HEK293 (cell line): ENCODE measurements around the gene HMGA1.

Source experiments
- GLI4 ChIP-seq: fragments of 450-650 bp; formaldehyde crosslinking; IDR thresholded peaks from 2 replicates; pipeline ENCODE4 v1.5.1; 2016; ENCODE audit warnings: missing biosample characterization, missing genetic modification characterization
- YY1 ChIP-seq: fragments of 450-650 bp; formaldehyde crosslinking; IDR thresholded peaks from 2 replicates; pipeline ENCODE4 v1.5.1; 2018; ENCODE audit warnings: missing biosample characterization, missing genetic modification characterization
- ZIC2 ChIP-seq: fragments of 450-650 bp; formaldehyde crosslinking; IDR thresholded peaks from 2 replicates; pipeline ENCODE4 v1.5.1; 2016; ENCODE audit warnings: missing biosample characterization, missing genetic modification characterization
- ZNF138 ChIP-seq: fragments of 450-650 bp; formaldehyde crosslinking; IDR thresholded peaks from 2 replicates; pipeline ENCODE4 v1.5.1; 2016; ENCODE audit warnings: missing biosample characterization, missing genetic modification characterization, borderline replicate concordance
- ZNF157 ChIP-seq: fragments of 450-650 bp; formaldehyde crosslinking; IDR thresholded peaks from 2 replicates; pipeline ENCODE4 v1.5.1; 2016; ENCODE audit warnings: missing biosample characterization, missing genetic modification characterization
- ZNF175 ChIP-seq: fragments of 450-650 bp; formaldehyde crosslinking; IDR thresholded peaks from 2 replicates; pipeline ENCODE4 v1.5.1; 2016; ENCODE audit warnings: missing biosample characterization, missing genetic modification characterization
- TF ChIP-seq, protein P1 (sequence below): fragments of 450-650 bp; formaldehyde crosslinking; IDR thresholded peaks from 2 replicates; pipeline ENCODE4 v1.5.1; 2016; ENCODE audit warnings: missing biosample characterization, missing genetic modification characterization, borderline replicate concordance

DNA sequence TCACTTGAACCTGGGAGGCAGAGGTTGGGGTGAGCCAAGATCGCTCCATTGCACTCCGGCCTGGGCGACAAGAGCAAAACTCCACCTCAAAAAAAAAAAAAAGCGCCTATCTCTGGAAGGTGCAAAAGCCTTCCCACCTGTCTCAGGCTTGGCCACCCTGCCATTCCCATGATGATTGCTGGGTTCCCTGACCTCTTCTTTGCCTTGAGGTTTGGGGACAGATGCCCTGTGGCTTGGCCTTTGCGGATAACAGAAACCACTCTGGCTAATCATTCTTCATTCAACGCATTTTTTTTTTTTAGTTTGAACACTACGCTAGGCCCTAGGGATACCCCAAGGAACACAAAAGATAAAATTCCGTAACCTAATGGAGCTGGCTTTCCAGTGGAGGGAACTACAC lies 6.8 kb upstream of the HMGA1 start:
- TF ChIP-seq, protein P1, sequence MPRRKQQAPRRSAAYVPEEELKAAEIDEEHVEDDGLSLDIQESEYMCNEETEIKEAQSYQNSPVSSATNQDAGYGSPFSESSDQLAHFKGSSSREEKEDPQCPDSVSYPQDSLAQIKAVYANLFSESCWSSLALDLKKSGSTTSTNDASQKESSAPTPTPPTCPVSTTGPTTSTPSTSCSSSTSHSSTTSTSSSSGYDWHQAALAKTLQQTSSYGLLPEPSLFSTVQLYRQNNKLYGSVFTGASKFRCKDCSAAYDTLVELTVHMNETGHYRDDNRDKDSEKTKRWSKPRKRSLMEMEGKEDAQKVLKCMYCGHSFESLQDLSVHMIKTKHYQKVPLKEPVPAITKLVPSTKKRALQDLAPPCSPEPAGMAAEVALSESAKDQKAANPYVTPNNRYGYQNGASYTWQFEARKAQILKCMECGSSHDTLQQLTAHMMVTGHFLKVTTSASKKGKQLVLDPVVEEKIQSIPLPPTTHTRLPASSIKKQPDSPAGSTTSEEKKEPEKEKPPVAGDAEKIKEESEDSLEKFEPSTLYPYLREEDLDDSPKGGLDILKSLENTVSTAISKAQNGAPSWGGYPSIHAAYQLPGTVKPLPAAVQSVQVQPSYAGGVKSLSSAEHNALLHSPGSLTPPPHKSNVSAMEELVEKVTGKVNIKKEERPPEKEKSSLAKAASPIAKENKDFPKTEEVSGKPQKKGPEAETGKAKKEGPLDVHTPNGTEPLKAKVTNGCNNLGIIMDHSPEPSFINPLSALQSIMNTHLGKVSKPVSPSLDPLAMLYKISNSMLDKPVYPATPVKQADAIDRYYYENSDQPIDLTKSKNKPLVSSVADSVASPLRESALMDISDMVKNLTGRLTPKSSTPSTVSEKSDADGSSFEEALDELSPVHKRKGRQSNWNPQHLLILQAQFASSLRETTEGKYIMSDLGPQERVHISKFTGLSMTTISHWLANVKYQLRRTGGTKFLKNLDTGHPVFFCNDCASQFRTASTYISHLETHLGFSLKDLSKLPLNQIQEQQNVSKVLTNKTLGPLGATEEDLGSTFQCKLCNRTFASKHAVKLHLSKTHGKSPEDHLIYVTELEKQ (tag by site-specific recombination): no peak
- TF ChIP-seq ZNF157 (no peak), ZIC2 (tag by site-specific recombination) (no peak), GLI4 (tag by site-specific recombination) (no peak), ZNF175 (no peak), ZNF138 (tag by site-specific recombination) (no peak), YY1 (tag by site-specific recombination) (no peak)
